Activated naive CD8-positive, alpha-beta T cell treated with anti-CD3 and anti-CD28 coated beads, Interleukin-2, amount 10 ng/mL, durations not matched to agents 7 days and 5 days (primary cell): Measurements from ENCODE around the gene ZFP92. TPM values are rescaled to one million over a fixed set of nuclear protein-coding genes. Genes with fewer than 3 reads are reported as not detected.
A peak's percentile ranks its signal among the peaks of the same experiment; 100 is the strongest.
"Not testable (repeated sequence)": the region's sequence is repeated elsewhere in the genome, so short reads cannot be mapped to it uniquely, and the experiment has no call there.

ENCODE experiments used
- ATAC-seq: fragments of 150-1000 bp; cut with Tn5 transposase; one replicate; pipeline ENCODE4 v1.10.0; 2021; ENCODE audit warnings: low read depth, moderate library complexity
- POLR2A ChIA-PET: fragments of 350-600 bp; sonication (Branson Sonifier 250); formaldehyde crosslinking; loops from one replicate; lab custom pipeline; 2021; ENCODE audit warnings: antibody characterized with exemption; lab: Charles Lee
- DNase-seq: peaks from one replicate; pipeline ENCODE4 v3.0.0; 2021
- H3K27ac Mint-ChIP-seq: one replicate; pipeline ENCODE4 v1.8.0; 2022; ENCODE audit warnings: mild to moderate bottlenecking, mixed read lengths
- H3K27me3 Mint-ChIP-seq: one replicate; pipeline ENCODE4 v1.8.0; 2022; ENCODE audit warnings: mild to moderate bottlenecking, moderate library complexity, mixed read lengths
- H3K36me3 Mint-ChIP-seq: one replicate; pipeline ENCODE4 v1.8.0; 2021; ENCODE audit warnings: mild to moderate bottlenecking, mixed read lengths
- H3K4me1 Mint-ChIP-seq: one replicate; pipeline ENCODE4 v1.8.0; 2021; ENCODE audit warnings: mixed read lengths
- H3K4me3 Mint-ChIP-seq: one replicate; pipeline ENCODE4 v1.8.0; 2022; ENCODE audit warnings: mild to moderate bottlenecking, moderate library complexity, mixed read lengths
- H3K9me3 Mint-ChIP-seq: one replicate; pipeline ENCODE4 v1.8.0; 2021; ENCODE audit warnings: mixed read lengths
- total RNA-seq, 2 experiments: library from RNA; stranded (reverse); gene quantifications; one replicate each; pipeline ENCODE4 v1.2.3, GENCODE V29; 2021

The ZFP92 gene
- total RNA-seq, 2 experiments from 2014 or later = 1.1 to 1.2 TPM

DNA sequence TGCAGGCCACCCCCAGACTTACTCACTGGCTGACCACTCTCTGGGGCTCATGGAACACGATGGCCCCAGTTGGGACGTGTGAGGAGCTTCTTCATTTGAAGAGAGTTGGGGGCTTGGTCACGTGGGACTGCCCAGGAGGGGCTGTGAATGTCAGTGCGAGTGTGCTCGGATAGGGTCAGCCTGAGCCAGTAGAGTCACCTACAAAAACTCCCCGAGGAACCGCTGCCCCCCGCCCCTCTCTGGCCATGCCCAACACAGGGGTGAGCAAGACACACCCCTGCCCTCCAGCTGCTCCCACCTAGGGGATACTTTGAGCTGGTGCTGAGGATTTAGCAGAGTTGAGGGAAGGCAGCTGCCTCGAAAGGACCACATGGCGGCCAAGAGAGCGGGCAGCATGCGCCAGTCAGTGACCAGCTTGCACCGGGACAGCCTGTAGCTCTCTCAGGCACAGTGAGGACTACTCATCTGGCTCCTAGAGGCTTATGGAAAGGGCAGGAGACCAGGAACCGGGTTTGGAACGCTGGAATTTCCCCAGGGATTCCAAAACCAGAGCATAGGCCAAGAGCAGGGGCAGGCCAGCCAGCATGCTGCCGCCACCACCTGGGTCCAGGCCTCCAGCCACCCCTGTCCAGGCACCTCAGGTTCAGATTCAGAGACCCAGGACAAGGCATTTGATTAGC, 18.5 kb upstream of the ZFP92 start:
- no peak overlapping the region for H3K27ac Mint-ChIP-seq
- H3K4me3 Mint-ChIP-seq = no peak overlapping the region
- H3K4me1 Mint-ChIP-seq = no peaks in the 10 kb centered on the region
- ATAC-seq (no peak), DNase-seq (no peak)
- no peaks in the 10 kb centered on the region for H3K9me3 Mint-ChIP-seq
- H3K27me3 Mint-ChIP-seq = no peaks in the 10 kb centered on the region
- no peaks in the 10 kb centered on the region for H3K36me3 Mint-ChIP-seq
- POLR2A ChIA-PET = no interaction called here

DNA sequence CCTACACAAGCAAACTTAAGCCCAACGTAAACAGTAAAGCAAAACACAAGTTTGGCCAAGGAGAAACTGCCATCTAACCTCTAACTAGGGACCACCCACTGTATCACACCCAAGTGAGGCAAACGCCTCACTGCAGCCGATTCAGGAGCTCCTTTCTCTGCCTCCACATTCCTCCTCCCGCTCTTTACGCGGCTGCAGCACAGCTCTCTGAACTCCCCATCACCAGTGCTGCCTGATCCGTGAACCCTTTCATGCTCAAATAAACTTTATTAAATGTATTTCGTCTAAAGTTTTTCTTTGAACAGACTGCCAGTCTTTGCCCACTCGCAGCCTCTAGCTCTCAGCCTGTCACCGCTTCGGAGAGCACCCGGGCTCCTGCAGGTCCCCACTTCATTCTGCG, 16.7 kb upstream of the ZFP92 start:
- H3K27ac Mint-ChIP-seq = no peak overlapping the region
- peaks cover under 1% of the 10 kb centered on the region for H3K4me1 Mint-ChIP-seq
- no peaks in the 10 kb centered on the region for H3K9me3 Mint-ChIP-seq
- no peak for ATAC-seq
- H3K36me3 Mint-ChIP-seq = no peaks in the 10 kb centered on the region
- H3K4me3 Mint-ChIP-seq = no peak overlapping the region
- no peak for DNase-seq
- POLR2A ChIA-PET = no interaction called here
- no peaks in the 10 kb centered on the region for H3K27me3 Mint-ChIP-seq

DNA sequence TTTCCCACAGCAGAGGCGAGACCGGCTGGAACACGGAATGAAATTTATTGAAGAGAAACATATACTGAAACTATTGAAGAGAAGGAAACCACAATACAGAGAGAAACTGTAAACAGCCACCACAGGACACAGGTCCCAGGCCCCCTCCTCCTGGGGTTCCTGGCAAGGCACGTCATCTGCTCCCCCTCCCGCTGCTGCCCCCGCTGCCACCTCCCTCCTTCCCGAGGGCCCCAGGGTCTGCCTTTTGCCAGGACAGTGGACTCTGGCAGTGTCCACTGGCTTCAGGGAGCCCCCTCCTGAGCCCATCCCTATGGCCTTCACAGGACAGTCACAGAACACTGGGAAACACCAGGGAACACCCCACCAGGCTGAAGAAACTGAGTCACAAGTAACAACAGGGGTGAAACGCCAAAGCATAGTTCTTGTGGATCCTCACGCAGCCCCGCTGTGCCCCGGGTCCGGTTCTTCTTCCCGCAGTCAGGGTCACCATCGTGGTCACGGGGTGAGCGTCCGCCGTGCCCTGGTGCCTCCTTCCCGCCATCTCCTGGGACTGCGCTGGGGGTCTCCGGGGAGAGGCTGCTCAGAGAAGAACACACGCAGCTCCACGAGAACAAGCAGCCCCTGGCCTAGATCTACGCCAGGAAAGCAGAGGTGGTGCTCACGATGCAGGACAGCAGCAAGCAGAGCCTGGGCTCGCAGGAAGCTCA, 15.5 kb upstream of the ZFP92 start:
- peak overlapping the region; percentile 13 for H3K4me3 Mint-ChIP-seq
- peak overlapping the region; percentile 61 for H3K27ac Mint-ChIP-seq
- peaks cover 4% of the 10 kb centered on the region for H3K4me1 Mint-ChIP-seq
- no peak for DNase-seq
- H3K9me3 Mint-ChIP-seq = no peaks in the 10 kb centered on the region
- no peak for ATAC-seq
- H3K27me3 Mint-ChIP-seq = no peaks in the 10 kb centered on the region
- POLR2A ChIA-PET = no interaction called here
- H3K36me3 Mint-ChIP-seq = no peaks in the 10 kb centered on the region

DNA sequence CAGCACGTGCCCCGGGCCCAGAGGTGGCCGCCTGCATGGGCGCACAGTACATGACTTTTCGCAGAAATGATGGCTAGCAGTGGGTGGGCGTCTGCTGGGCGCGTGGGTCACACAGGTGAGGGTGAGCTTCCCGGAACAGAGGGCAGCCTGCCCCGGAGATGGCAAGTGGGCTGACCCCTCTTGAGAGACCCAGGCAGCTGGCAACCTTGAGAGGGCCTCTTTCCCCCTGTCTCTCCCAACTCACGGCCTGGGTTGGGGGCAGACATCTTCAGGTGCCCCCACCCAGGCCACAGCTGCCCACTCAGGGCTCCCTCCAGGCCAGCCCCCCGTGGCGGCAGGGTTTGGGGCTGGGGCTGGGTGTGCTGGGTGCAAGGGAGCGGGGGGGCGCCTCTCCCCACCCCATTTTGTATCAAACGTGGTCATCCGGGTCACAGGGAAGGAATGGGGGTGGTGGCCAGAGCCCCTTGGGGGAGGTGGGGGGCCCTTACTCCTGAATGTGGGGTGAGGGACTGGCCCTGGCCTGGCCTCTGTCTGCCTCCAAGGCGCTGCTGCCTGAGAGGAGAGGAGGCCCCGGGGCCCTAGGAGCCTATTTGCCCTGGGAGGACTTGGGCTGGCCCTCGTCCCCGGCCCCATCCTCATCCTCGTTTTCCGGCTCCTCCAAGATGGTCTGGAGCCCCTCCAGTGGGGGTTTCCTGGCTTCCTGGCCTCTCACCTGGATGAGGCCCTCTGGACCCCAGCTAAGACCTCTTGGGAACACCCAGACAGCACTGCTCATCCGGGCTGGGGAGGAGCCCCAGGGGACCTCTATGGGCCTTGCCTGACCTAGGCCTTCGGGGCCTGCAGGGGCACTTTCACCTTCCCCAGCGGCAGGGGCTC, 14.7 kb upstream of the ZFP92 start:
- no peak for ATAC-seq
- Mint-ChIP-seq H3K27ac (no peak overlapping the region), H3K27me3 (no peaks in the 10 kb centered on the region), H3K4me1 (peaks cover 4% of the 10 kb centered on the region), H3K4me3 (no peak overlapping the region), H3K9me3 (no peaks in the 10 kb centered on the region), H3K36me3 (no peaks in the 10 kb centered on the region)
- DNase-seq = no peak
- POLR2A ChIA-PET = no interaction called here

DNA sequence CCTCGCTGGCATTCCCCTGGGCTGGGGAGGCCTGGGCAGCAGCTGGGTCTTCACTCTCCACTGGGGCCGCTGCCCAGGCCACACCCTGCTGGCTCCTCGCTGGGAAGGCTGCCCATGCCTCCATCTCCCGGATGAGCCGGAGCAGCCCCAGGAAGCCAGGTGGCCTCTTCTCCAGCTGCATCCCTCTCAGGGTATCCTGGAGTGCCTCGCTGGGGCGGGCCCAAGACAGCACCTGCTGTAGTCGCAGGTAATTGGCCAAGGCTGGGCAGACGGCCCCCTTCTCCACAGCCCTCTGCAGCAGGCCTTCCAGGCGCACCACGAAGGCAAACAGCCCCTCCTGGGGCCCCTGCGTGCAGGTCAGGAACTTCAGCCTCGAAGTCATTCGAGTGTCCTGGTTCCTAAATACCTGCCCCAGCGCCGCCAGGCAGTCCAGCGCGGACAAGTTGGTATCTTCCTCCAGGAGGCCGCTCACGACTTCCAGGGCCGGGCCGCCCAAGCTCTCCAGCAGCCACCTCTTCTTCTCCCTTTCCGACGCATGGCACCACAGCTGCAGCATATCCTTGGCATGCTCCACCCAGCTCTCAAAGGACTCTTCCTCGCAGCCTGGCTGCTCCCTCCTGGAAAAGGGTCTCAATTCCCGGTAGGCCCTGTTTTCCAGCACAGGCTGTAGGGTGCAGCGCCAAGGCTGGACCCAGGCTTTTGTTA, 13.9 kb upstream of the ZFP92 start:
- no peaks in the 10 kb centered on the region for H3K27me3 Mint-ChIP-seq
- DNase-seq (no peak), ATAC-seq (no peak)
- H3K36me3 Mint-ChIP-seq = no peaks in the 10 kb centered on the region
- POLR2A ChIA-PET = no interaction called here
- H3K9me3 Mint-ChIP-seq = no peaks in the 10 kb centered on the region
- no peak overlapping the region for H3K4me3 Mint-ChIP-seq
- peaks cover 4% of the 10 kb centered on the region for H3K4me1 Mint-ChIP-seq
- no peak overlapping the region for H3K27ac Mint-ChIP-seq

DNA sequence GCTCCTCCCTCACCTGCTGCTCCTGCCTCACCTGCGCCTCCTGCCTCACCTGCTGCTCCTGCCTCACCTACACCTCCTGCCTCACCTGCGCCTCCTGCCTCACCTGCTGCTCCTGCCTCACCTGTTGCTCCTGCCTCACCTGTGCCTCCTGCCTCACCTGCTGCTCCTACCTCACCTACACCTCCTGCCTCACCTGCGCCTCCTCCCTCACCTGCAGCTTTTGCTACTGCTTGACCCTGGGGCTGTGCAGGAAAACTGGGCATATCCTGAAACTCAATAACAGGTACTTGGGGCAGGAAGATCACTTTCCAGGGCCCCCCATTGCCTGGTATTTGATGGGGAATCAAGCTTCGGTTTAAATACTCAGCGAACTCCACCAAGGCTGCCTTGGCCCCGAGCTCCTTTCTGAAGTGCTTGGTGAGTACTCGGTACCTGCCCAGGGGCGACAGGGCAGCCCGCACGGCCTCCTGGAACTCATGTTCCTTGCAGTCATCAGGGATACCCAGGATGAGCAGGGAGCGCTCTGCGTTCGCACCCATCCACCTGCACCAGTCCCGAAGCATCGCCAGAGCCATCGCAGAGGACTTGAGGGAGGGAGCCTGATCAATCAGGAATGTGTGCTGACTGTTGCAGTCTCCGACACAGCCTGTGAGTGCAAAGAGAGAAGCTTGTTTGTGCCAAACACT, 12.9 kb upstream of the ZFP92 start:
- H3K9me3 Mint-ChIP-seq = no peaks in the 10 kb centered on the region
- ATAC-seq (no peak), DNase-seq (no peak)
- no peak overlapping the region for H3K27ac Mint-ChIP-seq
- H3K4me3 Mint-ChIP-seq = no peak overlapping the region
- H3K4me1 Mint-ChIP-seq = peaks cover 4% of the 10 kb centered on the region
- POLR2A ChIA-PET = no interaction called here
- H3K36me3 Mint-ChIP-seq = no peaks in the 10 kb centered on the region
- peaks cover 6% of the 10 kb centered on the region for H3K27me3 Mint-ChIP-seq

DNA sequence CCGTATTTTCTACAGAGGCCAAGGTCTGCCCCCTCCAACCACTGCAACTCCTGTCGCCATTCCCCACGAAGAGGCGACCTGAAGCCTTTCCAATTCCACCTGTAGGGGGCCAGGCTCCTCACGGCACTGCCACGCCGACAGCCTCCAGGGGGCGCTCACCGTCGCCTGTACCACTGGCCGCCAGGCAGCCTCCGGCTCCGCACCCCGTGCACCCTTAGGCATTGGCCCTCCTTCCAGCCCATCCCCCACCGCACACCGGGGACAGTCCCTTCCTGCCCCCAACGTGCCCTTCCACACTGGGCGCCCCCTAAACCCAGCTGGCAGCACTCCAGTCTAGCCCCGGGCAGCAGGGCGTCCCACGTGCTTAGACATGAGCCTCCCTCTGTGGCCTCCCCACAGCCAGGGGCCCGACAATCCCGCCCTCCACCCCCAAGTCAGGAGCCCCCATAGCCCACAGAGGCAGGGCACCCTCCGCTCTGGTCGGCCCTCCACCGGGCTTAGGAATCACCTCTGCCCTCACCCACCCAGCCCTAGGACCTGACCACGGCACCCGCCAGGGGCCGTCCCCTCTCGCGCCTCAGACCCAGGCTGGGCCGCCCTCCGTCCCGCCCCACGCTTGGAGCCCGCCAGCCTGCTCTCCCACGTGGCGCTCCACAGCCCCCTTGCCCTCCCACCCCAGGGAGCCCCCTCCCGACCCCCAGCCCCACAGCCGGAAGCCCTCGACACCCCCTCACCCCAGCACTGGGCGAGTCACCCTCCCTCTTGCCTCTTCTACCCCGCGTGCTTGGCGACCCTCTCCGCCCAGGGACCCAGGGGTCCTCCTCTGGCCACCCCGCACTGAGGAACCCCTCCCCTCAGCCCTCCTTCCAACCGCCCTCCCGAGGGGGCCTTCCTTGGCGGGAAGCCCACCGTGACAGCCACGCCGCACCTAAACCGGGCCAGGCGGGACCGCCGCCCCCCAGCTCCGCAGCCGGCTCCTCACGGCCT, 10.8 kb upstream of the ZFP92 start:
- POLR2A ChIA-PET = no interaction called here
- ATAC-seq = peak; percentile 72

DNA sequence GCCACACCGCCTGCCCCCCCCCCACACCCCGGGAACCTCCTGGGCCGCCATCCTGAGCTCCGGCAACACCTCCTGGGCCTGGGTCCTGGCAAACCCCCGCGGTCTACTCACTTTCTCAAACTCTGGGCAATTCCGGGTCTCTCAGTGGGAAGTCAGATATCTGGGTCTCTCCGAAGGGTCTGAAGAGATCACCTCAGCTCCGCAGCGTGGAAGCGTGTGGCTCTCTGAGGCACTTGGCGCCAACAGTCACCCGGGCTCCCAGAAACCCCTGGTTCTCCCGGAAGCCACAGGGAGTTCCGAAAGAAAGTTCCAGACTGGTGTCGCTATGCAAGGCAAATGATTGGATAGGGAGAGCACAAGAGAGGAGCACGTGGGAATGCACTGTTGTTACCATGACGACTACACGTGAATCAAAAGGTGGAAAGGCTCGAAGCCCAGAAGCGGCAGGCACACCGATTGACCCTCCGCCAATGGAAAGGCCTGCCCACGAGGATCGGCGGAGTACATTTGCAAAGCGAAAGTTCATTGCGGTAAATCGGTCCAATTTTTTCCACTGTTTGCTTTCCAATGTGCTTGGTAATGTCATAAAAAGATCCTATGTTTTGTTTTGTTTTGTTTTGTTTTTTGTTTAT, 10.0 kb upstream of the ZFP92 start, which contains the start of gene PNMA6E:
TSS of gene PNMA6E (minus strand) at position 218 of the 632 bp plus-strand sequence. CDS start 2,501 bp downstream, outside the sequence.
- peaks cover 4% of the 10 kb centered on the region for H3K4me1 Mint-ChIP-seq

More for the DNA sequence above, 10.8 kb upstream of the ZFP92 start:
- H3K36me3 Mint-ChIP-seq = no peaks in the 10 kb centered on the region
- H3K9me3 Mint-ChIP-seq = no peaks in the 10 kb centered on the region
- peak; percentile 73 for DNase-seq
- H3K4me1 Mint-ChIP-seq = peaks cover 4% of the 10 kb centered on the region
- no peak overlapping the region for H3K4me3 Mint-ChIP-seq
- H3K27me3 Mint-ChIP-seq = peaks cover 10% of the 10 kb centered on the region
- H3K27ac Mint-ChIP-seq = no peak overlapping the region

DNA sequence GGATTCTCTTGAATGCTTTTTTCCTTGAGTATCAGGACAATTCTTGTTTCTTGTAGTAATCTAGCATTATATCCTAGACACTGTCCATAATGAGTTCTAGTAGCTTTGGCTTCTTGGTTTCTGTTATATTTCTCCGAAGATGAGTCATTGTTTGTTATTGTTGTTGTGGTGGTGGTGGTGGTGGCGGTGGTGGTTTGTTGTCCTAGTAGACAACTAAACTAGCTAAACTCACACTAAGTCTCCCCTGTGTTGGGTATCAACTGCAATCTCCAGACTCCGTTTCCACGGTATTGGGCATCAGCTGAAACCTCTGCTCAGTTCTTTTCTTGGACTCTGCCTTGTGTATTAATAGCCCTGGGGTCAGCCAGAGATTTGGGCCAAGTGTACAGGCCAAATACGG, 6.9 kb upstream of the ZFP92 start:
- POLR2A ChIA-PET, H3K27ac Mint-ChIP-seq, ATAC-seq, H3K9me3 Mint-ChIP-seq, H3K4me1 Mint-ChIP-seq, H3K36me3 Mint-ChIP-seq, H3K4me3 Mint-ChIP-seq, DNase-seq: not testable (repeated sequence)
- peaks cover 10% of the 10 kb centered on the region for H3K27me3 Mint-ChIP-seq

More for the DNA sequence above, 10.0 kb upstream of the ZFP92 start, which contains the start of gene PNMA6E:
- ATAC-seq (no peak), DNase-seq (no peak)
- POLR2A ChIA-PET = no interaction called here
- H3K36me3 Mint-ChIP-seq = no peaks in the 10 kb centered on the region
- no peaks in the 10 kb centered on the region for H3K9me3 Mint-ChIP-seq
- H3K27ac Mint-ChIP-seq = no peak within 1 kb of the TSS
- H3K27me3 Mint-ChIP-seq = peaks cover 10% of the 10 kb centered on the region
- H3K4me3 Mint-ChIP-seq = no peak within 1 kb of the TSS

DNA sequence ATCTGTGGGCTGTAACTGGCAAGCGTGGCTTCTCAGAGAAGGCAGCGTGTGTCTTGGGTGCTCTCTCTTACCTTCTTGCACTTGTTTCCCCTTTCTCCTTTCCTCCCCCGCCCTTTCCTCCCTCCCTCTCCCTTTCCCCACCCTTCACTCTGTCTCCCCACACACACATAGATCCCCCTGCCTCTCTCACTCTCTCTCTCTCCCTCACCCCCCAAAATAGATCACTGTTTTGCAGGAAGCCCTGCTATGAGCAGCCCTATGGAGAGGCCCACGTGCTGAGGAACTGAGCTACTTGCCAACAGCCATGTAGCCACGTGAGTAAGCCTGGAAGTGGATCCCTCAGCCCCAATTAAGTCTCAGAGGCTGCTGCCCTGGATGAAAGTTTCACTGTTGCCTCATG, 5.8 kb upstream of the ZFP92 start:
- no peaks in the 10 kb centered on the region for H3K36me3 Mint-ChIP-seq
- ATAC-seq (no peak), DNase-seq (no peak)
- H3K27me3 Mint-ChIP-seq = peaks cover 10% of the 10 kb centered on the region
- H3K4me3 Mint-ChIP-seq = no peak overlapping the region
- H3K27ac Mint-ChIP-seq = no peak overlapping the region
- no peaks in the 10 kb centered on the region for H3K9me3 Mint-ChIP-seq
- POLR2A ChIA-PET = no interaction called here
- H3K4me1 Mint-ChIP-seq = no peaks in the 10 kb centered on the region

DNA sequence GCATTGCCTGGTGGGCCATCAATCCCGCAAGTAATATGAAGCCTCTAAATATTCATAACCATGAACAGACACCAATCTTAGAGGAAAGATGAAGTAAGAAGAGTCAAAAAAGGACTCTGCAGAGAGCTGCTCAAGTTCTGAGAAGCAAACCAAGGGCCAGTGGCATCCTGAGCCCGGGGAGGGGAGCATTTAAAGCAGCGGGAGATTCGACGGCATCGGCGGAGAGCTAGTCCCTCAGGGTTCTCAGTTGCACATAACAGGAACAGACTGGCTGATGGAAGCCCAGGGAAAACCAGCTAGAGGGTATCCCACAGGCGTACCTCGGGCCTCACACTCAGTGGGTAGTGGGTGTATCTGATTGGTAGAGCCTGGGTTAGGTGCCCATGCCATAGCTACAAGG, 5.3 kb upstream of the ZFP92 start:
- H3K9me3 Mint-ChIP-seq = no peaks in the 10 kb centered on the region
- no peak overlapping the region for H3K27ac Mint-ChIP-seq
- H3K27me3 Mint-ChIP-seq = peaks cover 10% of the 10 kb centered on the region
- no peaks in the 10 kb centered on the region for H3K4me1 Mint-ChIP-seq
- H3K36me3 Mint-ChIP-seq = no peaks in the 10 kb centered on the region
- no peak overlapping the region for H3K4me3 Mint-ChIP-seq
- POLR2A ChIA-PET = no interaction called here
- no peak for DNase-seq
- no peak for ATAC-seq
